Esophagus muscularis mucosa (tissue), 4 donors: ENCODE results near the gene LRP5. TPM values are rescaled to one million over a fixed set of nuclear protein-coding genes. Genes with fewer than 3 reads are reported as not detected.

ENCODE experiments used
- DNase-seq: peaks from one replicate; pipeline ENCODE4 v3.0.0-alpha.2; 2017; ENCODE audit errors: extremely low spot score
- H3K27ac ChIP-seq, 4 donors: fragments of 200-600 bp; sonication (generic); replicated peaks in 1 of 4; 1 replicate in 3 of 4; 2 replicates in 1 of 4; pipeline ENCODE4 v1.5.1; 2016 to 2019; ENCODE audit warnings: mild to moderate bottlenecking in 1 of 4
- H3K27me3 ChIP-seq, 4 donors: fragments of 200-600 bp; sonication (generic); one replicate each; pipeline versions ENCODE4 v1.5.1 to v1.6.0; 2016 to 2019
- H3K36me3 ChIP-seq, 4 donors: fragments of 200-600 bp; sonication (generic); one replicate each; pipeline ENCODE4 v1.5.1; 2016 to 2019
- H3K4me1 ChIP-seq, 4 donors: fragments of 200-600 bp; sonication (generic); one replicate each; pipeline ENCODE4 v1.5.1; 2016 to 2019
- H3K4me3 ChIP-seq, 4 donors: fragments of 200-600 bp; sonication (generic); 1 replicate in 2 of 4; 2 replicates in 2 of 4; pipeline ENCODE4 v1.5.1; 2016 to 2019; ENCODE audit warnings: mild to moderate bottlenecking in 4 of 4, moderate library complexity in 1 of 4
- H3K9me3 ChIP-seq, 4 donors: fragments of 200-600 bp; sonication (generic); 1 replicate in 3 of 4; 2 replicates in 1 of 4; pipeline ENCODE4 v1.5.1; 2016 to 2019
- EP300 ChIP-seq: sonication (generic); formaldehyde crosslinking; IDR thresholded peaks from one replicate; pipeline ENCODE4 v1.6.1; 2017; ENCODE audit warnings: antibody characterized with exemption
- POLR2A ChIP-seq: fragments of 450-650 bp; IDR thresholded peaks from one replicate; pipeline ENCODE4 v1.6.1; 2017; ENCODE audit warnings: antibody characterized with exemption, moderate library complexity, mild to moderate bottlenecking, low read depth
- POLR2AphosphoS5 ChIP-seq, 2 donors: sonication (generic); formaldehyde crosslinking; IDR thresholded peaks; one replicate each; pipeline ENCODE4 v1.6.1; 2017; ENCODE audit warnings: antibody characterized with exemption in 2 of 2
- WGBS: methylation state at CpG from one replicate; pipeline ENCODE4 v1.1.5; 2018; 5-methylcytosine and 5-hydroxymethylcytosine counted together
- intact Hi-C: fragments of 100-400 bp; cut with DNase I; formaldehyde crosslinking; loops from one replicate; pipeline ENCODE4 v1.15.1; 2023
- total RNA-seq, 4 donors: library from RNA; depleted of rRNA; stranded (reverse); fragments of >200 nt; gene quantifications; one replicate each; pipeline versions ENCODE4 v1.1.0 to v1.2.1, GENCODE V29; 2016
- TF ChIP-seq, protein P1 (sequence below), 3 experiments: fragments of 200-600 bp in 2 of 3; fragments of 450-650 bp in 1 of 3; sonication (generic) in 2 of 3; IDR thresholded peaks; one replicate each; pipeline ENCODE4 v1.5.1; 2017 to 2019; ENCODE audit warnings: antibody characterized with exemption in 3 of 3, mild to moderate bottlenecking in 2 of 3, moderate library complexity in 1 of 3

Gene LRP5
- total RNA-seq, 4 donors from 2014 or later = 34.0 to 78.4 (median 56.2) TPM

DNA sequence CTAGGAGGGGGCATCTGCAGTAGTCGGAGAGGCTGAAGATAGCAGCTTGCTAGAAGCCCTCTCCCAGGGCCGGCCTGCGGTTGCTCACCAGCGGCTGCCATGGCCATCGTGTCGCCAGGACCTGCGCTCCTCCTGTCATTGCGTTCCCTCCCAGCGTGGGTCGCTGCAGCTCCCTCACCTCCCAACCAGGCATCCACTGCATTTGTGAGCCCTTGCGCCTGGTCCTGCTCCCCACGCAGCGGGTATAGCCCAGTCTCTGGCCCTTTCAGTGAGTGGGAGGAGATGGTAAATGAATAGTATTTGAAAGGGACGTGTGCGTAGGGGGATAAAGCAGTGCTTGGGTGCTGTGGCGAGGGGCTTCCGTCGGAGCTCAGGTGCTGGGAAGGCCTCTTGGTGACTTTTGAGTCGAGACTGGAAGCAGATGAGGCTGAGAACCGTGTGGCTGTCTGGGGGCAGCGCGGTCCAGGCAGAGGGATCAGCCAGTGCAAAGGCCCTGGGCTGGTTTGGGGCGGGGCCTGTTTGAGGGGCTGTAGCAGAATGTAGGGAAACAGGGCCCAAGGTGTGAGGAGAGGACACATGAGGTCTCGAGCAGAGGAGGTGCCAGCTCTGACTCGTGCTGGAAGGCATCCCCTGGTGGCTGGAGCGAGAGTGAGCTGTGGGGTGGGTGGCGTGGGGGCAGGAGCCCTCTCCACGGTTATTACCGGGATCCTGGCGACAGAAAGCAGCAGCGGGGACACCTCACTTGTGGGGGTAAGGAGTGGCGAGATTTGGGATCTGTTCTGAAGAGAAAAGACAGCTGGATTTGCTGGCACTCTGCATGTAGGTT lies 39.3 kb downstream of the LRP5 start:
- TF ChIP-seq, protein P1, sequence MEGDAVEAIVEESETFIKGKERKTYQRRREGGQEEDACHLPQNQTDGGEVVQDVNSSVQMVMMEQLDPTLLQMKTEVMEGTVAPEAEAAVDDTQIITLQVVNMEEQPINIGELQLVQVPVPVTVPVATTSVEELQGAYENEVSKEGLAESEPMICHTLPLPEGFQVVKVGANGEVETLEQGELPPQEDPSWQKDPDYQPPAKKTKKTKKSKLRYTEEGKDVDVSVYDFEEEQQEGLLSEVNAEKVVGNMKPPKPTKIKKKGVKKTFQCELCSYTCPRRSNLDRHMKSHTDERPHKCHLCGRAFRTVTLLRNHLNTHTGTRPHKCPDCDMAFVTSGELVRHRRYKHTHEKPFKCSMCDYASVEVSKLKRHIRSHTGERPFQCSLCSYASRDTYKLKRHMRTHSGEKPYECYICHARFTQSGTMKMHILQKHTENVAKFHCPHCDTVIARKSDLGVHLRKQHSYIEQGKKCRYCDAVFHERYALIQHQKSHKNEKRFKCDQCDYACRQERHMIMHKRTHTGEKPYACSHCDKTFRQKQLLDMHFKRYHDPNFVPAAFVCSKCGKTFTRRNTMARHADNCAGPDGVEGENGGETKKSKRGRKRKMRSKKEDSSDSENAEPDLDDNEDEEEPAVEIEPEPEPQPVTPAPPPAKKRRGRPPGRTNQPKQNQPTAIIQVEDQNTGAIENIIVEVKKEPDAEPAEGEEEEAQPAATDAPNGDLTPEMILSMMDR (IDR thresholded peaks at IDR 0.05) = peak; percentile 27 to 55 (median 46)
- TF ChIP-seq POLR2A = no peak
- Histone ChIP-seq H3K27ac (peak overlapping the region; percentile 92 to 97 (median 93)), H3K4me3 (no peak overlapping the region), H3K36me3 (peaks cover 0 to 18% (median 2%) of the 10 kb centered on the region in 4 donors), H3K4me1 (peaks cover 53 to 98% (median 95%) of the 10 kb centered on the region in 4 donors), H3K9me3 (no peaks in the 10 kb centered on the region), H3K27me3 (no peaks in the 10 kb centered on the region)
- WGBS = 88% methylated on average over 29 of the region's 32 CpGs
- DNase-seq = no peak
- intact Hi-C loops = no loop called here

DNA sequence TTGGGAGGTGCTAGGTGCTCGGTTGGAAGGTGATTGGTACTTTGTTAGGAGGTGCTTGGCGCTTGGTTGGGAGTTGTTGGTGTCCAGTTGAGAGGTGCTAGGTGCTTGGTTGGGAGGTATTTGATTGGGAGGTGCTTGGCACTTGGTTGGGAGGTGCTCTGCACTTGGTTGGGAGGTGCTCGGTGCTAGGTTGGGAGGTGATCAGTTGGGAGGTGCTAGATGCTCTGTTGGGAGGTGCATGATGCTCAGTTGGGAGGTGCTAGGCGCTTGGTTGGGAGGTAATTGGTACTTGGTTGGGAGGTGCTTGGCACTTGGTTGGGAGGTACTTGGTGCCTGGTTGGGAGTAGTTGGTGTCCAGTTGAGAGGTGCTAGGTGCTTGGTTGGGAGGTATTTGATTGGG lies 40.2 kb downstream of the LRP5 start:
- no peak for DNase-seq
- no peak for TF ChIP-seq POLR2A
- TF ChIP-seq, protein P1 (IDR thresholded peaks at IDR 0.05) = no peak
- no peak for TF ChIP-seq POLR2AphosphoS5 (IDR thresholded peaks at IDR 0.05)
- no peak for TF ChIP-seq EP300
- Histone ChIP-seq H3K27ac (peak overlapping the region; percentile 92 to 97 (median 93)), H3K9me3 (no peaks in the 10 kb centered on the region), H3K27me3 (no peaks in the 10 kb centered on the region), H3K36me3 (peaks cover 0 to 18% (median 2%) of the 10 kb centered on the region in 4 donors), H3K4me3 (no peak overlapping the region), H3K4me1 (peaks cover 44 to 98% (median 95%) of the 10 kb centered on the region in 4 donors)
- intact Hi-C loops = no loop called here
- 78% methylated on average over 4 of the region's 4 CpGs for WGBS

DNA sequence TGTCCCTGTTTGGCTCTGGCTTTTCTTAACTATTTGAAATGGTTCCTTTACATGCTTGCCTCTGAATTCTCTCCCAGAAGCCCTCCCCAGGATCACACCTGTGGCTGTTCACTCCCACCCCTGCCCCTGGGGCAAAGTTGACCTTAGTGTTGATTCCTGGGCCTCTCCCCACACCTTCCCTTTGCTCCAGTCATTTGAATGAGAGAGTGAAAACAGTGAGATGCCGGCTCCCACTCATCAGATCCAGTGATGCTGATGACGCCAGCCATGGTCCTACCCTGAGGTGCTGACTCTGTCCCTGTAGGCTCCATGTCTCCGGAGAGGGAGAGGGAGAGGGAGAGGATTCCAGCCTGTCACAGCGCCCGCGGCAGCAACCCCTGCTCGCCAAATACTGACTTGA lies 40.7 kb downstream of the LRP5 start:
- WGBS = 66% methylated on average over 7 of the region's 7 CpGs
- no peaks in the 10 kb centered on the region for H3K27me3 ChIP-seq
- H3K9me3 ChIP-seq = no peaks in the 10 kb centered on the region
- DNase-seq = no peak
- H3K27ac ChIP-seq = peak overlapping the region; percentile 92 to 97 (median 93)
- intact Hi-C loops = no loop called here
- peaks cover 46 to 98% (median 97%) of the 10 kb centered on the region in 4 donors for H3K4me1 ChIP-seq
- no peak overlapping the region for H3K4me3 ChIP-seq
- peaks cover 0 to 17% (median 3%) of the 10 kb centered on the region in 4 donors for H3K36me3 ChIP-seq
- no peak for TF ChIP-seq EP300
- no peak for TF ChIP-seq POLR2AphosphoS5 (IDR thresholded peaks at IDR 0.05)
- TF ChIP-seq, protein P1 (IDR thresholded peaks at IDR 0.05) = no peak
- no peak for TF ChIP-seq POLR2A

DNA sequence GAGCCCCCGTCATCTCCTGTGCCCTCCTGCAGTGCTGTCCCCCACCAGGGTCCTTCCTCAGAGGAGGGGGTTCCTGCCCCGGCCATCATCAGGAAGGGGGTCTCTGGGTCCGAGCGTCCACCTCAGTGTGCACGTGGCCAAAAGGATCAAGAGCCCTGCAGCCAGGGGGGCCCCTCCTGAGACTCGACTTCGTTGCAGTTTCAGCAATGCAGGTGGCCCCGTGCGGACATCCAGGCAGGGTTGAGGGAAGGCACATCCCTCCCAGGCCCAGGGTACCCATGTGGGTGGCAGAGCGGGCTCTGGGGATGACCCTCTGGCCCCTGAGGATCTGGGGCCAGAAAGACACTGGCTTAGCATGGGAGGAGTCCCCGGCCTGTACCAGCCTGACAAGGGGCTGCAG lies 41.3 kb downstream of the LRP5 start:
- intact Hi-C loops = no loop called here
- Histone ChIP-seq H3K9me3 (no peaks in the 10 kb centered on the region), H3K4me1 (peaks cover 50 to 98% (median 98%) of the 10 kb centered on the region in 4 donors)

More for the DNA sequence above, 41.3 kb downstream of the LRP5 start:
- H3K36me3 ChIP-seq = peaks cover 0 to 17% (median 9%) of the 10 kb centered on the region in 4 donors
- TF ChIP-seq, protein P1 (IDR thresholded peaks at IDR 0.05) = no peak
- peak overlapping the region; percentile 92 to 97 (median 93) for H3K27ac ChIP-seq
- DNase-seq = no peak
- 70% methylated on average over 7 of the region's 11 CpGs for WGBS
- no peaks in the 10 kb centered on the region for H3K27me3 ChIP-seq
- peak overlapping the region in 1 of 4 donors; percentile 8 for H3K4me3 ChIP-seq
